Ureter (tissue), 1 donor: ENCODE results near the gene SHB. TPM values are rescaled to one million over a fixed set of nuclear protein-coding genes. Genes with fewer than 3 reads are reported as not detected.
"Not testable (repeated sequence)": the region's sequence is repeated elsewhere in the genome, so short reads cannot be mapped to it uniquely, and the experiment has no call there.

ENCODE experiments used
- DNase-seq: peaks from one replicate; pipeline ENCODE4 v3.0.0-alpha.2; 2020; ENCODE audit warnings: low spot score
- total RNA-seq: library from RNA; stranded (reverse); gene quantifications from one replicate; pipeline ENCODE4 v1.2.4, GENCODE V29; 2023
- donor health status: DM: yes; HTN: yes; CAD: no.

Gene SHB
- total RNA-seq, 1 donor from 2014 or later = 33.0 TPM

DNA sequence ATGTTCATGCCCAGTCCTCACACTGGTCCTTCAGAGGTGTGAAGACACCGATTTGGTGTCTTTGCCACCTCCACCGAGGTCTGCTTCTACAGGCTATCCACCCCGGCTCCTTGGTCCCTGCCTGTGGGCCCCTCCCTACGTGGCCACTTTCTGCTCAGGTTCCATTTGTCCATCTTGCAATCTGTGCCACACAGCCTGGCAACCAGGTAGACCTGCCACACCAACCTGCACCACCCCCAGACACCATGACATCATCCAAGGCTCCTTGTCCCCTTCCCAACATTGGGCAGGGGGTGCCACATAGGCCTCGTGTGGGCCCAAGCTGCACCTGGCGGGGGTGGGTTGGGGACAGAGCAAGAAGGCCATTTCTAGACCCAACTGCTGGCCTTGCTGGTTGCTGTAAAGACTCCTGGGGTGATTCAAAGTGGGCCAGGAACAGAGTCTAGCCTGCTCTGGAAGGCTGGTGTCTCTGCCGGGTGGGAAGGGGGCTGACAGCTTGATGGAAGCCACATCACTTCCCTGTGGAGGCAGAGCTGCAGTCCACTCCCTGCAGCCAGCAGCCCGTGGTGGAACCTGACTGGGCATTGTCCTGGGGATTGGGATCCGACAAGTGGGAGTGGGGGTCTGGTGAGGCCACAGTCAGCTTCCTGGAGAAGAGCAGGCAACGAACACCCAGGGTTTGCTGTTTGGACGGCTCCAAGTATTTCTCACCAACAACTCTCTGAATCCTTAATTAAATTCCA lies 99.3 kb downstream of the SHB start:
- DNase-seq = no peak

- no peak for DNase-seq
Measured at GRCh38 chr9:37969130-37969529, 99.9 kb downstream of the SHB start.

DNA sequence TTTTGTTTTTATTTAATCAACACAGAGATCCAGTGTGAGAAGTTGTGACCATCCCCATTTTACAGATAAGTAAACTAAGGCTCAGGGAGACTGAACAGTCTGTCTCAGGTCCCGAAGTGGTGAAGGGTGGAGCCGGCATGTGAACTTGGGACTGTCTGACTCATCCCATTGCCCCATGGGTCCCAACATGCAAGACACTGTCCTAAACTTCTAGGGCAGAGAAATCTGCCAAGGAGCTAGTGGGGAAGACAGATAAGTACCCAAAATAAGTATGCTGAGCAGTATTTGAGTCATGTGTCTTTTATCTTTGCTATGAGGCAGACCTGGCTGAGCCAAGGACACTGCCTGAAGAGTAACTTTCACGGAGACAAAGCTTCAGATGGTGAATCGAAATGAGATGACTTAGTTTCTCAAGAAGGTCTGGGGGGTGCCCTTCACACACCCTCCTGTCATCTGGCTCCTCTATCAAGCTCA lies 100.8 kb downstream of the SHB start:
- DNase-seq = no peak

DNA sequence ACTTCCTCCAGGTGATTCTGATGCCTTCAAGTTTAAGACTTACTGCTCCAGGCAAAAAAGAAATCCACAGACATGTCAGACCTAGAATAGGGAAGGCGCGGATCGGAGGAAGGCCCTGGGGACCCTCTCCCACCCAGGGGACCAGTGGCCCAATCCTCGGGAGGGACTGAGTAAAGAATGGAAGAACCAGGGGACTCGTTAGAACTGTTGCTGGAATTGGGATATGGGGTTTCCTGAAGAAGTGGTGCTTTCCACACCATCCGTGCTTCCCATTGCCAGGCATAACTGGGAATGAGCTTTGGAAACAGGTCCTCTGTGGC lies 101.3 kb downstream of the SHB start:
- DNase-seq = no peak

GRCh38 chr9:37967014-37967760 lies 101.8 kb downstream of the SHB start:
- DNase-seq = no peak

DNA sequence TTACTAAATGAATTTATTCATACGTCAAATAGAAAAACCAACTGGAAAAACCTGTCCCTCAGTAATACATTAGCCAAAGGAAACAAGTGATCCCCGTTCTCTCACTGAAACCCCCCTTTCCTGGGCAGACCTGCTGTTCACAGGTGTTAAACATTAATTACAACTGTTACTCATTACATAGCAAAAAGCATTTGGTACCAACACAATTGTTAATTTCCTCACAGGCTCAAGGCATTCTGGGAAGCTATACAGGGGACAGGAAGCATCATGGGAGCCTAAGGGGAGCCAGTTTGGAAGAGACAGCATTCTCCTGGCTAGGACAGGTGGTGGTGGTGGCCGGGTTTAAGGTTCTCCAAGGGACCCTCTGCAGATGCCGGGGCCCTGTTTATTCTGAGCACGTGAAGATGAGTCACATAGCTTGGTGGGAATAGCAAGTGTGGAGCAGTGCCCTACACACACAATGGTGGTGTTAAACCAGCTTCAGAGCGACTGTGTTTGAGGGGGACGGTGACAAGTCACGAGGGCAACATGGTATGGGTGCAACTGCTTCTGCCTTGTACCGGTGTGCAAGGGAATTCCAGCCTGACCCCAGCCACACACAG lies 102.5 kb downstream of the SHB start:
- DNase-seq = no peak

- not testable (repeated sequence) for DNase-seq
Measured at GRCh38 chr9:37965676-37966345, 103.2 kb downstream of the SHB start.

DNA sequence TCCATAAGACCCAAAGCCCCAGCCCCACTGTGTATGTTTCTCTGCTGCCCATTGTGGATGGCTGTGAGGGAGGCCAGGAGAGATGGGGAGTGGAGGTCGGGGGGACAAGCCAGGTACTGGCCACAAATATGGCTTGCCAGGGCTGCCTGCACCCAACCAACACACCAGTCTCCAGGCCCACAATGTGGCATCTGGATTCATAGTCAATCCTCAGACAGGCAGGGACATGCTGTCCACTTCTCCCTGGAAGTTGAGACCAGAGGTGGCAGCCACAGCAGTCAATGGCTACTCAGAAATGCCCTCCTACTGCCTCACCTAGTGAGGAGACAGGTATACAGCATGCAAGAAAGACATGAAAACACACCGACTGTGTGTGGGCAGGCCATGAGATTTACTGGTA lies 103.9 kb downstream of the SHB start:
- DNase-seq = no peak

- no peak for DNase-seq
Measured at GRCh38 chr9:37964740-37965081, 104.3 kb downstream of the SHB start.

DNA sequence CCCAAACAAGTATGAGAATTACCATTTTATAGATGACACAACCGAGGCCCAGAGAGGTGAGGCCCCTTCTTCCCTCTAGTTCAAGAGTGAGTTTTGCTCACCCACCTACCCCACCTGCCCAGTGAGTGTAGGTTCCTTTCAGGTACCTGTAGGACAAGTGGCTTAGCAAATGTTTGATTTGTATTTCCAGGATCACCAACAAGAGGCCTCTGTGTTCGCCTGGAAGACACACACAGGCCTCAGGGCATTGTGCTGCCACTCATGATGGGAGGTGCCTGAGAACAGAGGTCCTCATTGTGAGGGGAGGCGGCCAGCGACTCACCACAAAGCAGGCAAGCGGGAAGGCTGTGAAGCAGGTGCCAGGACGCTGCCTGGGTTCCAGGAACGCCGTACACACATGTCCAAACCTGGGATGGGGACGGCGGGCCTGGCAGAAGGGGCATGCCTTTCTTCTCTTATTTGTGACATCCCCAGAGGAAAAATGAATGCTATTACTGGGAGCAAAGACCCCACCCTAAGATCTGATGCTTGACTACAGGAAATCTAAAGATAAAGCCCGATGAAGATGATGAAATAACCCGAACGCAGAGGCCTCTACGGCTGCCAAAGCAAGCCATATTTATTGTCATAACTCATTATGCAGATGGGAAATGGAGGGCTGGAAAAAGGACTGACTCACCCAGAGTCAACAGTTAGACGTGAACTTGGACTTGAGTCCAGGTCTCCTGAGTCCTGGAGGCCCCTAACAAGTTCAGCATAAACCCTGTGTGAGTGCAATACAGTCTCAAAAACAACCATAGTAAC lies 104.9 kb downstream of the SHB start:
- DNase-seq = peak; percentile 59

- DNase-seq = no peak
Measured at GRCh38 chr9:37961351-37961750, 107.7 kb downstream of the SHB start.

DNA sequence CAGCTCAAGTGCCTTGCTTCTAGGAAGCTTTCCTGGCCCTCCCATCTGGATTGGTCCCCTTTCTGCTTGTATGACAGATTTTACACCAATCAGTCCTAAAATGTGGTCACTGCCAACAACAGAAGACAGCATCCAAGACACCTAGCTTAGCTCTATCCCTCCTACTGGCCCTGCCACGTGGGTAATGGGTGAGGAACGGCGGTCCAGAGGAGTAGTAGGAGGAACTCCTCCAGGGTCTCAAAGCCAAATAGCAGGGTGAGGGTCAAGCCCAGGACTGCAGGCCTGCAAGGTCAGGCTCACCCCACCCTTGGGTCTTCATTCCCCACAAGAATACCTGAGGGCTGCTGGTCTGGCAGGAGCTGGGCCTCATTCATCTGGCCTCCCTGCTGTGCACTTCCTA lies 108.4 kb downstream of the SHB start:
- no peak for DNase-seq

DNA sequence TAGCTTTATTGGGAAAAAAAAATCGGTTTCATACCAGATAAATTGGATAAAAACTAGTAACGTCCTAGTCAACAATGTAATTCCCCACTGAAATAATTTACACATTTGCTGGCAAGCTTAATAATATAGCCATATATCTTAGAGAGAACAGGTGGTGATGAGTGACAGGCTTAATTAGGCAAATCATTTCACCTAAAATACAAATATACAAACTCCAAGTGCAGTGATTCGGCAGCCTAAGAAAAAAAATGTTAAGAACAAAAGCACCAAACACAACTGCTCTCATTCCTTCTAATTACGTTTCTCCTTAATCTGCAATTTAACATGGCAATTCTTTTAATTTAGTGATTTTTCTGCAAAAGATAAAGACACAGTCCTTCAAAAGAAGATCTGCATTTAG lies 109.1 kb downstream of the SHB start:
- no peak for DNase-seq

GRCh38 chr9:37958154-37958553 lies 110.9 kb downstream of the SHB start:
- no peak for DNase-seq

GRCh38 chr9:37957664-37957953 lies 111.4 kb downstream of the SHB start:
- DNase-seq = no peak

DNA sequence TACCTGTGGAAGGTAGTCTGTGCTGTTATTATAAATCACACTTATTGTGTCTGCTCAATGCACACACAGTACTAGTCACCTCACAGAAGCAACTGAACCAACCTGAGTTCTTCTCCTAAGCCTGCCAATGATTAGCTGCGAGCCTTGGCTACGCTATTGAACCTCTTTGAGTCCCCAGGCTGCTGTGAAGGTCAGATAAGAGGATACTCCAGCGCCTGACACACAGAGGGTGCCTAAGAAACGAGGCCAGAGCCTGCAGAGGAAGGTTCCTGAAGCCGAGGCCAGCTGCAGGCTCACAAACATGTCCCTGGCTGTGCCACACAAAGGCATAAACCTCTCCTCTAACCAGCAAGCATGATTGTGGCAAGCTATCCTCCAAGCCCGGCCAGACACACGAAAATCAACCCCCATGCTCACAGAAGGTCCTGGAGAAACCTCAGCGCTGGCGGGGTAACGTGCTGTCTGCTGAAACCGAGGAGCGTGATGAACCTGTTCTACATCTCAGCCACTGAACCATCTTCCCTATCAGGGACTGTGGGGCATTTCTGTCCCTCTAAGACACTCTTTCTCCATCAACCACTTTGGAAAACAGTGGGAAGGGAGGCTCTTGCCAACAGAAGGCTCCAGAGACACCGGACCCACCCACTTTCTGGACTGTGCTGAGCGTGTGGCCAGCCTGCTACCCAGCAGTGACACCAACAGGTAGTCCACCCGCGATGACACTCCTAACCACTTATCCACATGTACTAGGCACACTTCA lies 111.9 kb downstream of the SHB start:
- DNase-seq = no peak

- DNase-seq = no peak
Measured at GRCh38 chr9:37956423-37956820, 112.6 kb downstream of the SHB start.

- no peak for DNase-seq
Measured at GRCh38 chr9:37955781-37956422, 113.1 kb downstream of the SHB start.

- no peak for DNase-seq
Measured at GRCh38 chr9:37954581-37954981, 114.4 kb downstream of the SHB start.

GRCh38 chr9:37953775-37954437 lies 115.1 kb downstream of the SHB start:
- DNase-seq = no peak
